ENCODE data around the gene CEMP1. TPM values are rescaled to one million over a fixed set of nuclear protein-coding genes. Genes with fewer than 3 reads are reported as not detected.
"Not testable (repeated sequence)": the region's sequence is repeated elsewhere in the genome, so short reads cannot be mapped to it uniquely, and the experiment has no call there.

The CEMP1 gene, protein sequence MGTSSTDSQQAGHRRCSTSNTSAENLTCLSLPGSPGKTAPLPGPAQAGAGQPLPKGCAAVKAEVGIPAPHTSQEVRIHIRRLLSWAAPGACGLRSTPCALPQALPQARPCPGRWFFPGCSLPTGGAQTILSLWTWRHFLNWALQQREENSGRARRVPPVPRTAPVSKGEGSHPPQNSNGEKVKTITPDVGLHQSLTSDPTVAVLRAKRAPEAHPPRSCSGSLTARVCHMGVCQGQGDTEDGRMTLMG
- 2.5 TPM for polyA plus RNA-seq (ENCODE audit: insufficient read length)

DNA sequence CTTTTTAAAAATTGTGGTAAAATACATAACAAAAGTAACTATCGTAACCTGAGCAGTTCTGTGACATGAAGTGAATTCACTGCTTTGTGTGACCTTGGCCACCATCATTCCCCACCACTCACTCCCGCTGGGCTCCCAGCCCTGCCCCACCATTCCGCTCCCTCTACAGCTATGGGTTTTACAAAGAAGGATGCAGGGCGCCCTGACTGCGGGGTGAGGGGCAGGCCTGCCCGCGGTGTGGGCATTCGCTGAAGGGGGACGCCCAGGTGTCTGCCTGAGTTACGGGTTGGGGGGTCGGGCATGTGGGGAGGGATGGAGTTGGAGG lies at the start of gene CEMP1:
TSS of gene CEMP1 (minus strand) at position 38 of the 325 bp plus-strand sequence. CDS start 335 bp downstream, outside the sequence.
- no peak for DNase-seq

DNA sequence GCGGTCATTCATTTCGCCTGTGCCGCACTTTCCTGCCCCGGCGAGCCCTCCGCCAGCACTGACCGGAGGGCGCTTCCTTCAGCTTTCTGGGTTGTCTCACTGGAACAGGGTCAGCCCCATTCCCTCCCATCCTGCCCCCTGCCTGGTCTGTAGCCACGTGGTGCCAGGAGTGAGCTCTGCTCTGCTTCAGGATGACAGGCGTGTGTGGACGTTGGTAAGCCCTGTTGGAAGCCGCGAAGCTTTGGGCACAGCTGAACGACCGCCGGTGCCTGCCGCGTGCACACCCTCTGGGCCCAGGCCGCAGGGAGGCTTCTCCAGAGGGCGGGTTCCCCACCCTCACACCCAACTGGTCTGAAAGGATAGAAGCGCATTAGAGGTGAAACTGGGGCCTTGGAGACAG lies 49.6 kb upstream of the CEMP1 start:
- DNase-seq, result not testable (repeated sequence)

DNA sequence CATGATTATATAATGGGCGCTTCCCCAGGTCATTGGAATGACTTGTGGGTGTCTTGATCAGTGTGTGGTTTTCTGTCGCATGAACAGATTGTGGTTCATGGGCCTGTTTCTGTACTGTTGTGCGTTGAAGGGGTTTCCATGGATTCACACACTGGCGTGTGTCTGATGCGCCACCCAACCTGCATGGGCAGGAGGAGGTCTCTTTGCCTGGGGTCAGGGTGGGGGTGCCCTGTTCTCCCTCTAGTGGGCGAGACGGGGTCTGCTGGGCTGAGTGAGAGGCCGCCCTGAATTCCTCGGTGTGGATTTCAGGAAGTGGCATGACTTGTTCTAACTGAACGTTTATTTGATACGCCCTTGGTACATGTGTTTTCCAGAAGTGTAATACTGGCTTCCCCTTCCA lies 48.9 kb upstream of the CEMP1 start:
- DNase-seq, result not testable (repeated sequence)

DNA sequence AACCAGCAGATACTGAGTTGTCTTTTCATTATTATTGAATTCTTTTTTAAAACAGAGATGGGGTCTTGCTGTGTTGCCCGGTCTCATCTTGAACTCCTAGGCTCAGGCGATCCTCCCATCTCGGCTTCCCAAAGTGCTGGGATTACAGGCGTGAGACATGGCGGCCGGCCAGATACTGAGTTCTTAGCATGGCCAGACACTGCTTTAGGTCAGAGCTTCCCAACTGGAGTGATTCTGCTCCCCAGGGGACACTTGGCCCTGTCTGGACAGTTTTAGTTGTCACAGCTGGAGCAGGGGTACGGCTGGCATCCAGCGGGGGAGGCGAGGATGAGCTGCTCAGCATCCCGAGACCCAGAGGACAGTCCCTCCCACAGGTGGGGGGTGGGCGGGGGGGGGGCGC lies 47.7 kb upstream of the CEMP1 start:
- DNase-seq, result not testable (repeated sequence)

DNA sequence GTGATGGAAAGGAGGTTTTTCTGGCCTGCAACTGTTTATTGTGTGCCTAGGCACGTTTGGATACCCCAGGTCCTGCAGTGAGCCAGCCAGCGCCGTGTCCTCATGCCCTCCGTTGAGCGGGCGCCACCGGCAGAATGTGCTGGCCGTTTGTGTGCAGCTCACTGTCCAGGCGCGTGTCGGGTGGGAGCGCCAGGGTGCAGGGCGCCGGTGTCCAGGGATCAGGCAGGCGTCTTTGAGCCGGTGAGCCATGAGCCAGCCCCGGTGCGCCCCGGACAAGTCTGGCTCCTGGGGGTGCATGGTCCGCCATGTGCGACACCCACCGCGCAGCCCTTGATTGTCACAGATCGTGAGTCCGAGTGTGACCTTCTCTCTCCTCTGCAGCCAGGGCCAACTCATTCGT lies 45.8 kb upstream of the CEMP1 start:
- DNase-seq, result not testable (repeated sequence)

DNA sequence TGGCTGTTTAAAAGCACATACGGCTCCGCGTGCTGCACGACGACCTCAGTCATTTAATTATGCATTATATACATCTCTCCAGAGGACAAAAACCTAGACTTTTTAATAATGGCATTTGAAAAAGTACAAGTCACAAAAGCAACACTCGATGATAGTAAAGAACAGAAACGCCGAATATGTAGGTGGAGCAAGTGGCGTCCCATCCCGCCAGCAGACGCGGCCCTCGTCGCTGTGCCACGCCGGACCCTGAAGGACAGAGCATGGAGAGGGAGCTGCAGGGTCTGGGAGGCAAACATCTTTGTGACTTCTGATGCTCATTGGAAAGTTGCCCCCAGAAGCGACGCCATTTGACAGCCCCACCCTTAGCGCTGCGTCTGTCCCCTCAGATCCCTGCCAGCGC lies 44.6 kb upstream of the CEMP1 start:
- DNase-seq, result not testable (repeated sequence)

DNA sequence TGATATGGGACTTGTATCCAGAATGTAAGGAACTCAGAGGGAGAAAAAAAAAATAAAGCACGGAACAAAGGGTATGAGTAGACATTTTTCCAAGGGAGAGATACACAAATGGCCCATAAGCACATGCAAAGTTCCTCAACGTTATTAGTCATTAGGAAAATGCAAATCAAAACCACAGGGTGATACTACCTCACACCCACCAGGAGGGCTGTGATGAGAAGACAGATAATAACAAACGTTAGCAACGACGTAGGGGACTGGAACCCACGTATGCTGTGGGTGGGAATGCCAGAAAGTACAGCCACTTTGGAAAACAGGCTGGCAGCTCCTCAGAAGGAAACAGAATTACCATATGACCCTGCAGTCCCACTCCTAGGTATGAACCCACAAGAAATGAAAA lies 41.5 kb upstream of the CEMP1 start:
- DNase-seq, result not testable (repeated sequence)

DNA sequence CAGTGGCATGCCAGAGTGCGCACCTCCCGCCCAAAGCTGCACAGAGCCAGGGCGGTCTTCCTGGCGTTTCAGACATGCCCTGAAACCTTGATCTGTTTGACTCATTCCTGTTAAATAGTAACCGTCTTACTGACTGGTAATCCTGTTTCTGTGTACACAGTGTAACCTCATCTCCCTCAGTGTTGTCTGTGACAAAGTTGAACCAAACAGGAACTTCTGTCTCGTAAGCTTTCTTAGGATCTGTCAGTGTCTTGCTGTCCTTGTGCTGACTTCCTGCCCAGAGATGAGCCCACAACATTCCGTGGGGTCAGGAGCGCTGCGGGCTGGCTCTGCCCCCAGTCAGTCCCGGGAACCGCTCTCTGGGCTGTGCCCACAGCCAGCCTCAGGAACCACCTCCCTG lies 37.4 kb upstream of the CEMP1 start:
- not testable (repeated sequence) for DNase-seq

DNA sequence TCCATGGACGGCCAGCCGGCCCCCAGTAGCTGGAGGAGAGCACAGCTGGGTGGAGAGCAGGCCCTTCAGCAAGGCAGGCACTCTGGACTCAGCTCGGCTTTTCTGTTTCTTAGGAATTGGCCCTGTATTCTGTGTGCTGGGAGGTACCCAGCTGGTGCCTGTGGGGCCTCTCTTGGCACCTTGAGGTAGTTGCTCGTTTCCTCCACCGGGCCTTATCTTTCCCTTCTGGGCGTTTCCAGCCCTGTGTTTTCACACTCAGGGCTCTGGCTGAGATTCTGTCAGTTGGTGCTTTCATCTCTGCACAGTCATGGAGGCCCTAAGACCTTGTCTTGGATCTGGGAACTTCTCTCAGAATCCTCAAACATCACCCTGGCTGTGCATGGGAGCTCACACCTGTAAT lies 36.3 kb upstream of the CEMP1 start:
- DNase-seq, result not testable (repeated sequence)

DNA sequence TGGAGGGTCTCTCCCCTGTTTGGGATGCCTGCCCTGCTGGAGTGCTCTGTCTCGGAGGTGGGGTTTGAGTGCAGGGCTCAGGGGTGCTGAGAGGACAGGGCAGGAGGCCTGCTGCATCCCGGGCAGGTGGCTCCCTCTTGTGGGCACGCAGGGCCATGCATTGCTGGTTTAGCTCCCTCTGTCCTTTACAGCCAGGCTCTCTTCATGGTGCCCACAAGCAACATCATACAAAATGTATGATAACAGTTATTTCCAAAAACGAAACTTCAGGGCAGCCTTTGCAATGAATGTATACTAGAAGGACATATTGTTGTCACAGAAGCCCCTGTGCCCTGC lies 29.6 kb upstream of the CEMP1 start:
- not testable (repeated sequence) for DNase-seq

DNA sequence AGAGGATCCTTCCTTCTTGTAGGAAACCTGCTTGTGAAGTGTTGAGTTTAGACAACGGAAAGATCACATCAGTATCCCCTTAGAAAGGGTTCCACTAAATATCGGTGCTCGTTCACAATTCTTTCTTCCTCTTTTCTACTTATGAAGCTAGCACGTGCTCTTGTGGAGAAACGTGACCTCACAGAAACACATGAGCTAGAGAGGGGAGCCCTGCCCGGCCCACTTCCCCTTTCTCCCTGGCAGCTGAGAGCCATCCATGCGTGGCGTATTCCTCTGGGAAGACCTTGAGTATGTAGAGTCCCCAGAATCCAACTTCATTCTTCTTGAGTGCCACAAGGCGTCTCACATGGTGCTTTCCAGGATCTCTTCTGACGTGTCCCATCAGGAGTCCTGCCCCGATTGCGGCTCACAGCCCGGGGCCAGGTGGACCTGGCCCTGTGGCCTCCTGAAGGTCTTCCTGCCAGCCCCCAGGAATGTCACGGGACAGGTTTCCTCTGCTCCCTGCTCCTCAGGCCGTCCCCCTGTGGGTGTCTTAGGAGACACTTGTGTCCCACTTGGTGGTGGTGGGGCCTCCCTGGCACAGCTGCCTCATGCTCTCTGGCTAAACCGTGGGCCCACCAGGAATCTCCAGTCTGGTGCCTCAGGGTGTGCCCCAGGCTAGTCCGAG lies 29.1 kb upstream of the CEMP1 start:
- DNase-seq, result not testable (repeated sequence)

DNA sequence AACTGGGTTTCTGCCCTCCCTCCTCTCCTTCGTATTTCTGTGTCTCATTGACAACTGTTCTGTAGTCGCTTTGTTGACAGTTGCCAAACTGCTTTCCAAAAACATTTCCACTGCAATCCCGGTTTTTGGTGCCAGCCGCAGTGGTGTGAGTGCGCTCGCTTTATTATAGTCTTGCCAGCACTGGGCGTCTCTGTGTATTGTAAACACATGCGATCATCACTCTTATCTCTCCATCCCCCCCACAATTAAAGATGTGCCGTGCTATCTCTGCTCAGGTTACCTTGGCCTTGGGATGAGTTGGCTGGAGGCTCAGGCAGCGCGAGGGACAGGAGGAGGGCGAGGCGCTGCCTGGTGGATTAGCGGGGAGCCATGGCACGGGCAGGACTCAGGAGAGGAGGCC lies 25.9 kb upstream of the CEMP1 start:
- not testable (repeated sequence) for DNase-seq

DNA sequence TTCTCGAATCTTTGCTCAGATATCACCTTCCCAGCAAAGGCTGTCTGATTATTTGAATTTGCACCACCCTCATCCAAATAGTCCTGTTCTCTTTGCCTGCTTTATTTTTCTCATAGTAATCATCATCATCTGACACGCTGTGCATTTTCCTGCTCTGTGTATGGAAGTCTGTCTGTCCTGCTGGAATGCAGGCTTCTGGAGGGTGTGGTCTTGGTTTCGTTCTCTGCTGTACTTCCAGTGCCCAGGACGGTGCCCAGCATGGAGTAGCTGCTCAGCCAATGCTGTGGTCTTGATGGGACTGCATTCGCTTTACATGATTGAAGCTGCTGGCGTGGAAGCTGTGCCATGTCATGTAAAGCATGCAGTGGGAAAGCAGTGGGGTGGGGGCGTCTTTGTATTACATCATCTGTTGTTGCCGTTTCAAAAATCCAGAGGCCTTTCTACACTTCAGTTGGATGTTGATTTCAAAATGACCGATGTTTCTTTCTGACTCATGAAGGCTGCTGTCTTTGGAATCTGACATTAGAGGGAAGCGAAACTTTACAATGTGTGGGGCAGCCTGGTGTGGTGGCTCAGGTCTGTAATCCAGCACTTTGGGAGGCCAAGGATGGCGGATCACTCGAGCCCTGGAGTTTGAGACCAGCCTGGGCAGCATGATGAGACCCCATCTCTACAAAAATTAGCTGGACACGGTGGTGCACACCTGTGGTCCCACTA lies 23.7 kb upstream of the CEMP1 start:
- not testable (repeated sequence) for DNase-seq

DNA sequence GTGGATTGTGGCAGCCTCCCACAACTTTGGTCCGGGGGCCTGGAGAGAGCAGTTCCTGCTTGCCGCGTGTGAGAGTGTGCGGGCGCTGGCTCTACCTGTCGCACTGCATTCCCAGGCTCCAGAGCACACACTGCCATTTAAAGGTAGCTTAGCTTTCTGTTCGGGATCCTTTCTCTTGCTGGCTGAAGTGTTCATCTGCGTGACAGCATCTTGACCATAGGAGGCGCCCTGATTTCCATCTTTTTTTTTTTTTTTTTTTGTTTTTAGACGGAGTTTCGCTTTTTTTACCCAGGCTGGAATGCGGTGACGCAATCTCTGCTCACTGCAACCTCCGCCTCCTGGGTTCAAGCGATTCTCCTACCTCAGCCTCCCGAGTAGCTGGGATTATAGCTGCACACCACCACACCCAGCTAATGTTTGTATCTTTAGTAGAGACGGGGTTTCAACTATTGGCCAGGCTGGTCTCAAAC lies 20.2 kb upstream of the CEMP1 start:
- DNase-seq, result not testable (repeated sequence)

DNA sequence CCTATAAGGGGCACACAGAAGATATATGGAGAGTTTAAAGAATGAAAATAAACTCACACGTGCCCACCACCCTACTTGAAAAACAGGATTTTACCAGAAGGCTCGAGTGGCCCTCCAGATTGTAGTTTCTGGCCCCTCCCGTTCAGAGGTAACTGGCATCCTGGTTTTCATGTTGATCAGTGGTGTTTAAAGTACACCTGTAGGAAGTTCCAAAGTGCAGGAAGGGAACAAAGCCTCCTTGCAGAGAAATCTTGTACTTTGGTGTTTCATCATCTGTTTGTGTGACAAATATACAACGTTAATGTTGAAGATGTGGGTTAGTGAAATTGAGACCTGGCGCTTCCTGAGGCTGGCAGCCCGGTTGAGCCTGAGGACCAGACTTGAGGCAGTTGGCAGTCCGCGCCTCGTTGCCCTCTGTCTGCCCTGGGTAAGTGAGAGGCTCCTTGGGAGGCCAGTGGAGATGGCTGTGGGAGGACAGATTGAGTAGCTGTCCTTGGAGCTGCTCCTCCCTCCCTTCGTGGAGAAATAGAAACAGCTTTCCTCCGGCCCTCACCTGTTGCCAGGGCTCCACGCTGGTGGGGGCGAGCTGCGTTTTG lies 19.2 kb upstream of the CEMP1 start:
- not testable (repeated sequence) for DNase-seq

DNA sequence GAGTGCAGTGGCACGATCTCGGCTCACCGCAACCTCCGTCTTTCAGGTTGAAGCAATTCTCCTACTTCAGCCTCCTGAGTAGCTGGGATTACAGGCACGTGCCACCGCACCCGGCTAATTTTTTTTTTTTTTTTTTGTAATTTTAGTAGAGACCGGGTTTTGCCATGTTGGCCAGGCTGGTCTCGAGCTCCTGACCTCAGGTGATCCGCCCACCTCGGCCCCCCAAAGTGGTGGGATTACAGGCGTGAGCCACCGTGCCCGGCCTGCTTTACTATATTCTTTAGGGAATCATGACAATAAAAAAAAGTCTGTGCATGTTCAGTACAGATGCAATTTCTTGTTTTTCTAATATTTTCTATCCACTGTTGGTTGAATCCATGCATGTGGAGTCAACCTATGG lies 12.6 kb upstream of the CEMP1 start:
- DNase-seq, result not testable (repeated sequence)

DNA sequence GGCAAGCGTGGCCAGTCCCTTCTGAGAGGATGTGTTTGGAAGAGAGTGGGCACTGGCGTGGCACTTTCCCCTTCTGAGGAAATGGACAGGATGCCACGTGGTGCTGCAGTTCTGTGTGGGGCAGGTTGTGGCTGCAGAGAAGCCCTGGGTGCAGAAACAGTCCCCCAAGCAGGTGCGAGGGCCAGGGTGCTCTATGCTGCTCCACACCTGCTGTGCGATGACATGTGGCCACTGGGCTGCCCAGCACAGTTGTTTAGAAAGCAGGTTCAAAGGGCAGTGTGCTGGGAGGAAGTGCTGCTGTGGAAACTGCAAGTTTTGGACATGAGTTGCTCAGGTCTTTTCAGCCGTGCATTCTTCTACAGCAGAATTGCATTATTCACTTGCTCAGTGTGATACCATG lies 10.2 kb upstream of the CEMP1 start:
- DNase-seq, result not testable (repeated sequence)

DNA sequence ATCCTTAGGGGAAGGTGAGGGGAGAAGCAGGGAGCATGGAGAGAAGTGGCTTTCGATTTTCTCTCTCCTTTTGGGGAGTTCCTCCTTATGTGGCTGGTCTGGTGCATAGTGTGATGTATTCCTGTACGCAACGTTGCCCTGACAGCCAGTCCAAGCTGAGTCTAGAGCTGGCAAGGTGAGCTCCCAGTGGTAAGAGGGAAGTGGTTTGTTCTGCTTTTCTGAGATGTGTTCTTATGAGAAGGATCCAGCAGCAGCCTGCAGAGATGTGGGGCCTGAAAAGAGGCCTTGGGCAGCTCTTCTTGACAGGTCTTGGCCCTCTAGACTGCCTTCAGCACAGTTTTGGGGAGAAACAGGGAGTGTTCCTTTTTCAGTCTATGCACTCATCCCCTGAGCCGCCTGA lies 9.7 kb upstream of the CEMP1 start:
- DNase-seq, result not testable (repeated sequence)

DNA sequence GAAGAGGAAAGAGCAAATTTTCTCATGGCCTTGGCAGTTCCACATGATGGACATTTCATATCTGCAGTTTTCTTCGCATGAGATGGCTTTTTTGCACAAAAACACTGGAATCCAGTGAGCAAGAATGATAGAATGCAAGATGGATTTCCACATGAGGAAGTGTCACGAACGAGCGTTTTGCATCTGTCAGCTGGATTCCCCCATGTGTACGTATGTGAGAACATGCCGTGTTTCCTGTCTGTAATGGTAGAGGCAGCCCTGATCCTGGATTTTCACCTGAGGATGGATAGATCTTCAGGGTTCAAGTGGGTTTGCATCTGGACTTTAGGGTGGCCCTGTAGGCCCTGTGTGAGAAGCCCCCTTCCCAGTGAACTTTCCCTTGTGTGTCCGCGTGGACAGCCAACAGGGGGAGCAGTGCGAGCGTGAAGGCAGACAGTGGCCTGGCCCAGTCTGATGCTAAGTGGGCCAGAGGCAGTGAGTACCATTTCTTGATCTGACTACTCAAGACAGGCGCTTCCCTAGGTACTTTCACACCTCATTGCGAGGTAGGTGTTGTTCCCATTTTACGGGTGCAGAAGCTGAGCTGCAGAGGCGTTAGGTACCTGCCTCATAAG lies 8.7 kb upstream of the CEMP1 start:
- DNase-seq, result not testable (repeated sequence)

DNA sequence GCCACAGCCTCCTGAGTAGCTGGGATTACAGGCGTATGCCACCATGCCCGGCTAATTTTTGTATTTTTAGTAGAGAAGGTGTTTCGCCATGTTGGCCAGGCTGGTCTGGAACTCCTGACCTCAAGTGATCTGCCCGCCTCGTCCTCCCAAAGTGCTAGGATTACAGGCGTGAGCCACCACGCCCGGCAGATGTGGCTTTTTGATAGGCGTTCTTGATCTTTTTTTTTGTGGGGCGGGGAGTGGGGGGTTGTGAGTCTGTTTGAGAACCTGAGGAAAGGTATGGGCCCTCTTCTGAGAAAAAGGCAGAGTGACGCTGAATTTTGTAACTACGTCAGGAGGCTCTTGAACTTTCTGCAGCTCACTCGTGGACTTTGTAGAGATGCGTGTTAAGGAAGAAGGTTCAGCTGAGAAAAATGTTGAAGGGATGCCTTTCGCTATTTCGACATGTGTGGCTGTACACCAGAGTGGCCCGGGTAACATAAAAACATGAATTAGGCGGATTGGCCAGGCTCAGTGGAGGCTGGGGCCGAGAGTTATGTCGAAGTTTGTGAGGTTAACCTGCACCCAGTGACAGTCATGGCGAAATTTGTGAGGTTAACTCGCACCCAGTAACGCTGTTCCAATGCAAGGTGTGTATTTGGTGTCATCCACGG lies 8.1 kb upstream of the CEMP1 start:
- not testable (repeated sequence) for DNase-seq

DNA sequence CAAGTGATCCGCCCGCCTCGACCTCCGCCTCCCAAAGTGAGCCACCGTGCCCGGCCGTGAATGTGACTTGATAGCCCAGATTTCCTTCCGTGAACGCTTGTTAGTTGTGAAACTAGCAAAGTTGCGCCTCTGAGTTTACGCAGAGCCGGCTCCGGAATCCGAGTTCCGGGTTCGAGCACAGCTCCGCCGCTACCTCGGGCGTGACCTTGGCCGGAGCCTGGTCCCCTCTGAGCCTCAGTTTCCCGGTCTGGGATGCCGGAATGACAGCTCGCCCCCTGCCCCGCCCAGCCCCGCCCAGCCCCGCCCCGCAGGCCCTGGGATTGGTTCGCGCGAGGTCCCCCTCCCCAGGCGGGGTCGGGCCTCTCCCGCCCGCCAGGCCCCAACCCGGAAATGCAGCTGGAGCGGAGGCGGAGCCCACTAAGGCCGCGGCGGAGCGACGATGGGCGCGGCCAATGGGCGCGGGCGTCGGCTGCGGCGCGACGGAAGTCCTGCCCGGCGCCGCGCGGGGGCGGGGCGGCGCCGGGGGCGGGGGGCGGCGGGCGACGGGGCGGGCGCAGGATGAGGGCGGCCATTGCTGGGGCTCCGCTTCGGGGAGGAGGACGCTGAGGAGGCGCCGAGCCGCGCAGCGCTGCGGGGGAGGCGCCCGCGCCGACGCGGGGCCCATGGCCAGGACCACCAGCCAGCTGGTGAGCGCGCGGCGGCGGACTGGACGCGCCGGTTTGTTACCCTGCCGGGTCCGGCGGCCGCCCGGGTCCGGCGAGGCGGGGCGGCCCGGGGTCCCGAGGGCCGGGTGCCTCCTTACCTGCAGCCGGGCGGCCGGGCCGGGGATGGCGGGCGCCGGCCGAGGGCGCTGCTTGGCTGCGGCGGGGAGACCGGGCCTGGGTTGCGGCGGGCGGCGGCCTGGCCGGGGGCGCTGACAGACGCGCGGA lies 6.5 kb upstream of the CEMP1 start, which contains the start of gene PDPK1:
TSS of gene PDPK1 (plus strand) at position 571 of the 929 bp plus-strand sequence. CDS start at position 663, 92 bp downstream.
- DNase-seq, result peak; percentile 96

All from hindlimb muscle (tissue), 1 donor.